ENCODE measurements around the gene LRIT2.

GRCh38 chr10:84214612-84215235 is 10.6 kb downstream of the LRIT2 start:
- TF ChIP-seq EZH2phosphoT487 (IDR thresholded peaks at IDR 0.05; ENCODE audit: low read depth, severe bottlenecking, unreplicated experiment) (no peak), EZH2 (IDR thresholded peaks at IDR 0.05; ENCODE audit: borderline replicate concordance) (no peak)
- TF ChIP-seq, protein P1, sequence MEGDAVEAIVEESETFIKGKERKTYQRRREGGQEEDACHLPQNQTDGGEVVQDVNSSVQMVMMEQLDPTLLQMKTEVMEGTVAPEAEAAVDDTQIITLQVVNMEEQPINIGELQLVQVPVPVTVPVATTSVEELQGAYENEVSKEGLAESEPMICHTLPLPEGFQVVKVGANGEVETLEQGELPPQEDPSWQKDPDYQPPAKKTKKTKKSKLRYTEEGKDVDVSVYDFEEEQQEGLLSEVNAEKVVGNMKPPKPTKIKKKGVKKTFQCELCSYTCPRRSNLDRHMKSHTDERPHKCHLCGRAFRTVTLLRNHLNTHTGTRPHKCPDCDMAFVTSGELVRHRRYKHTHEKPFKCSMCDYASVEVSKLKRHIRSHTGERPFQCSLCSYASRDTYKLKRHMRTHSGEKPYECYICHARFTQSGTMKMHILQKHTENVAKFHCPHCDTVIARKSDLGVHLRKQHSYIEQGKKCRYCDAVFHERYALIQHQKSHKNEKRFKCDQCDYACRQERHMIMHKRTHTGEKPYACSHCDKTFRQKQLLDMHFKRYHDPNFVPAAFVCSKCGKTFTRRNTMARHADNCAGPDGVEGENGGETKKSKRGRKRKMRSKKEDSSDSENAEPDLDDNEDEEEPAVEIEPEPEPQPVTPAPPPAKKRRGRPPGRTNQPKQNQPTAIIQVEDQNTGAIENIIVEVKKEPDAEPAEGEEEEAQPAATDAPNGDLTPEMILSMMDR (IDR thresholded peaks at IDR 0.05; ENCODE audit: poor library complexity) = peak; percentile 32
